Lower lobe of right lung (tissue), 2 donors: ENCODE data around the gene FAM120A. TPM values are rescaled to one million over a fixed set of nuclear protein-coding genes. Genes with fewer than 3 reads are reported as not detected.

ENCODE experiments used
- ATAC-seq, 2 donors: fragments of 200-7000 bp; cut with Tn5 transposase; one replicate each; pipeline ENCODE4 v1.9.1; 2020 to 2022; ENCODE audit warnings: mild to moderate bottlenecking in 2 of 2, moderate library complexity in 2 of 2
- DNase-seq: peaks from one replicate; pipeline ENCODE4 v3.0.0-alpha.2; 2020
- H3K27ac ChIP-seq: fragments of 200-600 bp; one replicate; pipeline ENCODE4 v1.8.0; 2022
- H3K27me3 ChIP-seq: fragments of 200-600 bp; one replicate; pipeline ENCODE4 v1.8.0; 2022; ENCODE audit warnings: low read depth
- H3K36me3 ChIP-seq: fragments of 200-600 bp; one replicate; pipeline ENCODE4 v1.8.0; 2022; ENCODE audit warnings: mild to moderate bottlenecking
- H3K4me1 ChIP-seq: fragments of 200-600 bp; one replicate; pipeline ENCODE4 v1.8.0; 2022
- H3K4me3 ChIP-seq: fragments of 200-600 bp; one replicate; pipeline ENCODE4 v1.8.0; 2022; ENCODE audit warnings: mild to moderate bottlenecking
- H3K9me3 ChIP-seq: fragments of 200-600 bp; one replicate; pipeline ENCODE4 v1.8.0; 2022
- intact Hi-C: fragments of 100-400 bp; cut with DNase I; formaldehyde crosslinking; loops from one replicate; pipeline ENCODE4 v1.11.0; 2022
- total RNA-seq: library from RNA; stranded (reverse); fragmentation: NEBNext Ultra II Directional; extraction: Animal tissue kit (Norgen Biotek cat#: 25700); gene quantifications from one replicate; pipeline ENCODE4 v1.2.1, GENCODE V29; 2021
- TF ChIP-seq, protein P1 (sequence below): fragments of 200-600 bp; IDR thresholded peaks from one replicate; pipeline ENCODE4 v1.8.0; 2022; ENCODE audit warnings: antibody characterized with exemption, mild to moderate bottlenecking
- donor health status: DM: no; HTN: yes; CAD: no; lungs with severe emphysema.

FAM120A gene
- total RNA-seq, 1 donor from 2014 or later = 114 TPM

GRCh38 chr9:93601063-93601462 lies 149.6 kb downstream of the FAM120A start:
- Histone ChIP-seq H3K4me3 (no peak overlapping the region), H3K36me3 (no peaks in the 10 kb centered on the region), H3K27me3 (no peaks in the 10 kb centered on the region), H3K27ac (no peak overlapping the region), H3K4me1 (peaks cover 35% of the 10 kb centered on the region), H3K9me3 (no peaks in the 10 kb centered on the region)
- TF ChIP-seq, protein P1, sequence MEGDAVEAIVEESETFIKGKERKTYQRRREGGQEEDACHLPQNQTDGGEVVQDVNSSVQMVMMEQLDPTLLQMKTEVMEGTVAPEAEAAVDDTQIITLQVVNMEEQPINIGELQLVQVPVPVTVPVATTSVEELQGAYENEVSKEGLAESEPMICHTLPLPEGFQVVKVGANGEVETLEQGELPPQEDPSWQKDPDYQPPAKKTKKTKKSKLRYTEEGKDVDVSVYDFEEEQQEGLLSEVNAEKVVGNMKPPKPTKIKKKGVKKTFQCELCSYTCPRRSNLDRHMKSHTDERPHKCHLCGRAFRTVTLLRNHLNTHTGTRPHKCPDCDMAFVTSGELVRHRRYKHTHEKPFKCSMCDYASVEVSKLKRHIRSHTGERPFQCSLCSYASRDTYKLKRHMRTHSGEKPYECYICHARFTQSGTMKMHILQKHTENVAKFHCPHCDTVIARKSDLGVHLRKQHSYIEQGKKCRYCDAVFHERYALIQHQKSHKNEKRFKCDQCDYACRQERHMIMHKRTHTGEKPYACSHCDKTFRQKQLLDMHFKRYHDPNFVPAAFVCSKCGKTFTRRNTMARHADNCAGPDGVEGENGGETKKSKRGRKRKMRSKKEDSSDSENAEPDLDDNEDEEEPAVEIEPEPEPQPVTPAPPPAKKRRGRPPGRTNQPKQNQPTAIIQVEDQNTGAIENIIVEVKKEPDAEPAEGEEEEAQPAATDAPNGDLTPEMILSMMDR = no peak
- intact Hi-C loops = no loop called here
- ATAC-seq (no peak), DNase-seq (no peak)

DNA sequence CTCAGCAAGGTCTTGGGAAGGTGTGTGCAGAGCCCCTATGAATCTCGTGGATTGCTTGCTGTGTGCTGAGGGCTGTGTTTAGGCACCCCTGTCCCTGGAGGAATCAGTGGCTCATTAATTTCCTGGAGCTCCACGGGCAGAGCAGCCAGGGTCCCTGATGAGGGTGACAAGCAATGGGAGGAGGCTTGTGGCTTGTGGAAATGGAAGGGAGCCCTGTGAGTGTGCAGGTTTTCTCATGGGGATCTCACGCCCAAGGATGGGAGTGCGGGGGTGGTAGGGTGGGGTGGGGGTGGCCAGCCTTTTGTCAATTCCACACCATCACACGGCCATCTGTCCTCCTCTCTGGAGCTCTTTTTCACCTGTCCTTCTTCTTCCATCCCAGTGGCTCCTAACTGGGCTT lies 150.2 kb downstream of the FAM120A start:
- intact Hi-C loops = no loop called here
- TF ChIP-seq, protein P1 = no peak
- Histone ChIP-seq H3K27ac (no peak overlapping the region), H3K4me3 (no peak overlapping the region), H3K27me3 (no peaks in the 10 kb centered on the region), H3K36me3 (no peaks in the 10 kb centered on the region), H3K4me1 (peaks cover 35% of the 10 kb centered on the region), H3K9me3 (no peaks in the 10 kb centered on the region)
- DNase-seq (no peak), ATAC-seq (no peak)

DNA sequence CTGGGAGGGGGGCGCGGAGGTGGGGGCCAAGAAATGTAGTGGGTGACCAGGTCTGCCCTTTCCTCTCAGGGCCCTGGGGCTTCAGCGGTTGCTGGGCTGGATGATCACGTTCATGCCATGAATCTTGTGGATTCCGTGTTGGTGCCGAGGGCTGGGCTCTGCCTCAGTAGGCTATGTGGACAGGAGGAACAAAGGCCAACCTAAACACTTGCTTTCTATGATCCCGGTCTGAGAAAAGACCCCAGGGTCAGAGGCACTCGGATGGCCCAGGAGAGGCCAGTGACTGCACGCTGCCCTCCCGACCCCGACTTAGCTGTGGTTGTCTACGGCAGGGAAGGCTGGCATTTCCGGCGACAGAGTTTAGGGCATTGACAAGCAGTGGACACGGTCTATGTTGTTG lies 151.5 kb downstream of the FAM120A start:
- Histone ChIP-seq H3K27me3 (no peaks in the 10 kb centered on the region), H3K4me1 (peaks cover 34% of the 10 kb centered on the region), H3K27ac (no peak overlapping the region), H3K9me3 (peaks cover 7% of the 10 kb centered on the region), H3K4me3 (no peak overlapping the region), H3K36me3 (no peaks in the 10 kb centered on the region)
- no peak for DNase-seq
- TF ChIP-seq, protein P1 = no peak
- no peak for ATAC-seq
- intact Hi-C loops = no loop called here

DNA sequence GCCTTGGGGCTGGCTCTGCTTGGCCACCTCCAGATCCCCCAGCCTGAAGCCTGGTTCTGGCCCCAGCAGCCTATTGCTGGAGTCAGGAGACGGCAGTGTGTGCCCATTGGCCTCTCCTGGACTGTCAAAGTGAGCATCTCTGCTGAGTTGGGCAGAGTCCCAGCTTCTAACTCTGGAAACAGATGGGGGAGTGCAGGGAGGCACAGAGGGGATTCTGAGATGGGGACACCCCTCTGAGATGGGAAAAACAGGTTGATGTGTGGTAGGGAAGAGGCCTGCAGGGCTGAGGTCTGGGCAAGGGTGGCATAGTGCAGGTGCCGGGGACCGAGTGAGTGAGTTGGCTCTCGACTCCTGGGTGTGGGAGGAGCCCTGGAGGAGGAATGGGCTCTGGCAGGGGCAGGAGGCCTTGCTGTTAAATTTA lies 152.4 kb downstream of the FAM120A start:
- TF ChIP-seq, protein P1 = no peak
- peaks cover 9% of the 10 kb centered on the region for H3K9me3 ChIP-seq
- H3K36me3 ChIP-seq = no peaks in the 10 kb centered on the region
- no peak for ATAC-seq
- no peak overlapping the region for H3K27ac ChIP-seq
- intact Hi-C loops = no loop called here
- DNase-seq = no peak
- peaks cover 25% of the 10 kb centered on the region for H3K4me1 ChIP-seq
- no peak overlapping the region for H3K4me3 ChIP-seq
- no peaks in the 10 kb centered on the region for H3K27me3 ChIP-seq

DNA sequence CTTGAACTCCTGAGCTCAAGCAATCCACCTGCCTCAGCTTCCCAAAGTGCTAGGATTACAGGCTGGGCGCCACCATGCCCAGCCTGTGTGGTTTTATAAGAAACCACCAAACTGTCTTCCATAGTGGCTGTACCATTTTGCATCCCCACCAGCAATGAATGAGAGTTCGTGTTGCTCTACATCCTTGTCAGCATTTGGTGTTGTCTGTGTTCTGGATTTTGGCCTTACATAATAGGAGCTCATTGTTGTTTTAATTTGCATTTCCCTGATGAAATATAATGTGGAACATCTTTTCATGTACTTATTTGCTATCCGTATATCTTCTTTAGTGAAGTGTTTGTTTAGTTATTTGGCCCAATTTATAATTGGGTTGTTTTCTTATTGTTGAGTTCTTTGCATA lies 154.7 kb downstream of the FAM120A start:
- intact Hi-C loops = no loop called here
- H3K4me3 ChIP-seq = no peak overlapping the region
- no peak overlapping the region for H3K27ac ChIP-seq
- DNase-seq = no peak
- H3K36me3 ChIP-seq = no peaks in the 10 kb centered on the region
- no peaks in the 10 kb centered on the region for H3K27me3 ChIP-seq
- H3K9me3 ChIP-seq = peaks cover 28% of the 10 kb centered on the region
- no peak for ATAC-seq
- H3K4me1 ChIP-seq = peaks cover 2% of the 10 kb centered on the region
- TF ChIP-seq, protein P1 = no peak

DNA sequence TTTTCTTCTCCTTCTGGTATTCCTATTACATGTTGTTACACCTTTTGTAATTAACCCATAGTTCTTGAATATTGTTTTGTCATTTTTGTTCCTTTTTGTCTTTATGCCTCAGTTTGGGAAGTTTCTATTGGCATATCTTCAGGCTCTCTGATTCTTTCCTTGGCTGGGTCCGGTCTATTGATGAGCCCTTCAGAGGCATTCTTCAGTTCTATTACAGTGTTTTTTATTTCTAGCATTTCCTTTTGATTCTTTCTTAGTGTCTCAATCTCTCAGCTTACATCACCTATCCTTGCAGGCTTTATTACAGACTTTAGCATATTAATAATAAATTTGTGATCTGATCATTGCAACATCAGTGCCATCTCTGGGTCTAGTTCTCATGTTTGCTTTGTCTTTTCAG lies 158.7 kb downstream of the FAM120A start:
- H3K4me1 ChIP-seq = peaks cover 15% of the 10 kb centered on the region
- no peak for ATAC-seq
- no peak overlapping the region for H3K27ac ChIP-seq
- intact Hi-C loops = no loop called here
- no peak overlapping the region for H3K4me3 ChIP-seq
- DNase-seq = no peak
- peaks cover 28% of the 10 kb centered on the region for H3K9me3 ChIP-seq
- H3K36me3 ChIP-seq = no peaks in the 10 kb centered on the region
- no peaks in the 10 kb centered on the region for H3K27me3 ChIP-seq
- TF ChIP-seq, protein P1 = no peak
